GM12874 (cell line): Measurements from ENCODE around the gene CUBN.

Experiments used
- CTCF ChIP-seq: IDR thresholded peaks from 2 replicates; pipeline ENCODE4 v1.5.1; 2011; ENCODE audit warnings: low read depth, mild to moderate bottlenecking, control low read depth, low read length, moderate library complexity; ENCODE audit not compliant: insufficient read depth

The CUBN gene

GRCh38 chr10:17109046-17109445 is 20.6 kb downstream of the CUBN start:
- TF ChIP-seq CTCF = no peak

GRCh38 chr10:17106991-17107390 is 22.6 kb downstream of the CUBN start:
- no peak for TF ChIP-seq CTCF

DNA sequence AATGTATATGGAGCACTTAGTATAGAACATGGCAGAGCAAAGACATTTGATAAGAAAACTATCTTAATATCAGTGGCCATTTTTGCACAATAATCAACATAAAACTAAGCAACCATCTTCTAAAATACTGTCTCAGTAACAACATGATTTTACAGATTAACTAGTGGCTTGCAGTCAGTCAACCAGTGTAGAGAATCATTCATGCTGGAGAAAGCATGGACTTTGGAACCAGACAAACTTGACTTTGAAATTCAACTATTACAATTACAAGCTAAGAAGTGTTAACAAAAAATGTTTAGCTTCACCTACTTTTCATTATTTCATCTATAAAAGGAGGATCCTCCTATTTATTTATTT is 27.7 kb downstream of the CUBN start:
- no peak for TF ChIP-seq CTCF

DNA sequence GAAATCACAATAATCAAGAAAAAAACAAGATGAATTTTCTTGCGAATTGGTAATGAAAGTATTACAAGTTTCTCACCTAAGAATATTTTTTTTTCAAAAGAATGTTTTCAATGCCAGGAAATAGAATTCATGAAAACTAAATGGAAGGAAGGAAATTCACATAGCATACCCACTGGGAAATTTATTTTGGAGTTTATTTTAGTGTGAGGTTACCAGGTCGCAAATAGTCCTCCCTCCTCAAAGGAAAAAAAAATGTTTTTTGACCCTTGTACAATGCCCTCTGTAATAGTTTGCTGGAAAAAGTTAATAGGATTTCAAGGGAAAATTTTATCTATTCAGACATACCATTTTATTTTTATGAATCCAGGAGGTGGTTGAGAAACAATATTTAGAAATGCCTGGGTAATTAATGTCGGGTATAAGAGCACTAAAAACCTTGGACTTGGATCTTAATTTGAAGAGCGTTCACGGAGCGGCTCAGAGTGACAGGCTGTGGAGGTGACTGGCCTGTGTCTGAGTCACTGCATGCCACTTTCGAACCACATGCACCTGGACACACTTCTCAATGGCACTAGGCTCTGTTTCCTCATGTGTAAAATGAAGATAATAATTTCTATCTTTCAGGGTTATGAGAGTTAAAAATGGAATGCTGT is 28.2 kb downstream of the CUBN start:
- no peak for TF ChIP-seq CTCF

GRCh38 chr10:17100586-17100985 is 29.0 kb downstream of the CUBN start:
- no peak for TF ChIP-seq CTCF

- no peak for TF ChIP-seq CTCF
Measured at GRCh38 chr10:17098012-17098411, 31.6 kb downstream of the CUBN start.

DNA sequence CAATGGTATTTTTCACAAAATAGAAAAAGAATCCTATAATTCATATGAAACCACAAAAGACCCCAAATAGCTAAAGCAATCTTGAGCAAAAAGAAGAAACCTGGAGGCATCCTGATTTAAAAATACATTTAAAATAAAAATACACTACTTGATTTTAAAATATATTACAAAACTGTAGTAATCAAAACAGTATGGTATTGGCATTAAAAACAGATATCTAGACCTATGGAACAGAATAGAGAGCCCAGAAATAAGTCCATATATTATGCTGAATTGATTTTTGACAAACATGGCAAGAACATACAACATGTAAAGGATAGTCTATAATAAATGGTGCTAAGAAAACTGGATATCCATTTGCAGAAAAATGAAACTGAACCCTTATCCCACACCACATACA is 34.8 kb downstream of the CUBN start:
- TF ChIP-seq CTCF = no peak
